Mucosa of rectum (tissue), 2 donors: ENCODE data around the gene TWIST1.

ENCODE experiments used
- H3K27ac ChIP-seq, 2 donors: one replicate each; pipeline ENCODE4 v1.7.0; 2013; ENCODE audit warnings: inconsistent platforms in 2 of 2, low read depth in 2 of 2, low read length in 2 of 2
- H3K27me3 ChIP-seq, 2 donors: one replicate each; pipeline ENCODE4 v1.7.0; 2013; ENCODE audit warnings: low read length in 2 of 2; ENCODE audit not compliant: control insufficient read depth in 2 of 2, insufficient read depth in 2 of 2
- H3K36me3 ChIP-seq, 2 donors: one replicate each; pipeline ENCODE4 v1.7.0; 2013; ENCODE audit warnings: low read length in 2 of 2; ENCODE audit not compliant: control insufficient read depth in 2 of 2, insufficient read depth in 2 of 2
- H3K4me1 ChIP-seq, 2 donors: one replicate each; pipeline ENCODE4 v1.7.0; 2013; ENCODE audit warnings: low read length in 2 of 2, mild to moderate bottlenecking in 1 of 2; ENCODE audit not compliant: control insufficient read depth in 2 of 2, insufficient read depth in 2 of 2
- H3K4me3 ChIP-seq, 2 donors: one replicate each; pipeline ENCODE4 v1.7.0; 2013; ENCODE audit warnings: low read length in 2 of 2
- H3K9ac ChIP-seq, 2 donors: one replicate each; pipeline ENCODE4 v1.7.0; 2013; ENCODE audit warnings: low read length in 2 of 2, low read depth in 1 of 2, mild to moderate bottlenecking in 1 of 2
- H3K9me3 ChIP-seq, 2 donors: one replicate each; pipeline ENCODE4 v1.7.0; 2013; ENCODE audit warnings: low read length in 2 of 2; ENCODE audit not compliant: control insufficient read depth in 2 of 2
- donor health status: healthy.
- donor health status: Normal muscosa, but diverticular disease.

The TWIST1 gene

GRCh38 chr7:19066170-19066569, 51.3 kb downstream of the TWIST1 start:
- no peaks in the 10 kb centered on the region for H3K9me3 ChIP-seq
- no peaks in the 10 kb centered on the region for H3K36me3 ChIP-seq
- no peak overlapping the region for H3K9ac ChIP-seq
- H3K4me1 ChIP-seq, result no peaks in the 10 kb centered on the region
- H3K27ac ChIP-seq, result no peak overlapping the region
- no peak overlapping the region for H3K4me3 ChIP-seq
- no peaks in the 10 kb centered on the region for H3K27me3 ChIP-seq
